ENCODE data around the gene TRIM50.
"Not testable (repeated sequence)": the region's sequence is repeated elsewhere in the genome, so short reads cannot be mapped to it uniquely, and the experiment has no call there.

The TRIM50 gene

GRCh38 chr7:73366127-73366526 is 38.2 kb upstream of the TRIM50 start:
- Mint-ChIP-seq H3K27me3 (ENCODE audit: low read depth) (peaks cover 17% of the 10 kb centered on the region), H3K36me3 (ENCODE audit: low read depth) (no peaks in the 10 kb centered on the region), H3K9me3 (no peaks in the 10 kb centered on the region), H3K27ac (no peak overlapping the region), H3K4me3 (no peak overlapping the region), H3K4me1 (peaks cover 8% of the 10 kb centered on the region)
- TF ChIP-seq CTCF (IDR thresholded peaks at IDR 0.05; ENCODE audit: unreplicated experiment in 3 of 3), result no peak

DNA sequence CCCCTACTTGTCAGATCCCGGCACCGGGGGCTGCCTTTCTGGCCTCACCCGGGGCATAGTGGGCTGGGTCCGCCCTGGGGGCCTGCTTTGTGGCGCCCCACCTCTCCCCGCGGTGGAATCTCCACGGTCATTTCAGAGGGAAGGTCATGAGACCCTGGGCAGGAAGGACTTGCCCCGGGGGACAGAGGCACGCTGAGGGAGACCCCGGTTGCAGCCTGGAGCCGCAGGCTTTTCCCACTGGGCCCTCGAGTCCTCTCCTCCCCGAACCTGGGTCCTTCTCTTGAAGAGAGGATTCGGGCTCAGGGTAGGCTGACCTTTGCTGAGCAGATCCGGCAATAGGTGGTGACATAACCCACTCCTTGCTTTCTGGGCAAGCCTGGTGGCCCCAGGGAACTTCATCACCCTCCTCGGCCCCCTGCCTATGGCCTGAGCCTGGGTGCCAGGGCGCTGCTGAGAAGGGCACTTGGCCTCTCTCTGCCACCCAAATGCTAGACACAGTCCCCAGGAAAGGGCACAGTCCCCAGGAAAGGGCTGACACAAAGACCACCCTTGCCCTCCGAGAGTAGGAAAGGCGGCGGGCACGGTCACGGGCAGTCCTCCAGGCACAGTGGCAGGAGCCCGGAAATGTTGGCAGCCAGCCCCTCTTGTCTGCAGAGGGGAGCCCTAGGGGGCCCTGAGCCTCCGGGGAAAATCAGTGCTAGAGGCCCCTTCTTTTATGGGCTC is 36.3 kb upstream of the TRIM50 start:
- H3K9me3 Mint-ChIP-seq, result no peaks in the 10 kb centered on the region
- H3K36me3 Mint-ChIP-seq (ENCODE audit: low read depth), result no peaks in the 10 kb centered on the region
- H3K4me3 Mint-ChIP-seq, result no peak overlapping the region
- H3K4me1 Mint-ChIP-seq, result peaks cover 8% of the 10 kb centered on the region
- no peak overlapping the region for H3K27ac Mint-ChIP-seq
- no peak for TF ChIP-seq CTCF (IDR thresholded peaks at IDR 0.05; ENCODE audit: unreplicated experiment in 3 of 3)
- H3K27me3 Mint-ChIP-seq (ENCODE audit: low read depth), result peaks cover 21% of the 10 kb centered on the region

- TF ChIP-seq CTCF (IDR thresholded peaks at IDR 0.05; ENCODE audit: unreplicated experiment in 3 of 3), result no peak
- Mint-ChIP-seq H3K27ac (no peak overlapping the region), H3K27me3 (ENCODE audit: low read depth) (peaks cover 21% of the 10 kb centered on the region), H3K36me3 (ENCODE audit: low read depth) (no peaks in the 10 kb centered on the region), H3K4me3 (no peak overlapping the region), H3K9me3 (no peaks in the 10 kb centered on the region), H3K4me1 (peaks cover 9% of the 10 kb centered on the region)
These were observed 35.5 kb upstream of the TRIM50 start for GRCh38 chr7:73363225-73364005.

DNA sequence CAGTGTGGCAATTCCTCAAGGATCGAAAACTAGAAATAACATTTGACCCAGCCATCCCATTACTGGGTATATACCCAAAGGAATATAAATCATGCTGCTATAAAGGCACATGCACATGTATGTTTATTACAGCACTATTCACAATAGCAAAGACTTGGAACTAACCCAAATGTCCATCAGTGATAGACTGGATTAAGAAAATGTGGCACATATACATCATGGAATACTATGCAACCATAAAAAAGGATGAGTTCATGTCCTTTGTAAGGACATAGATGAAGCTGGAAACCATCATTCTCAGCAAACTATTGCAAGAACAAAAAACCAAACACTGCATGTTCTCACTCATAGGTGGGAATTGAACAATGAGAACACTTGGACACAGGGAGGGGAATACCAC is 32.7 kb upstream of the TRIM50 start:
- not testable (repeated sequence) for H3K9me3 Mint-ChIP-seq; H3K4me1 Mint-ChIP-seq; H3K27ac Mint-ChIP-seq; H3K4me3 Mint-ChIP-seq; H3K36me3 Mint-ChIP-seq (ENCODE audit: low read depth)
- H3K27me3 Mint-ChIP-seq (ENCODE audit: low read depth), result peaks cover 21% of the 10 kb centered on the region

GRCh38 chr7:73359746-73360375 is 32.0 kb upstream of the TRIM50 start:
- H3K36me3 Mint-ChIP-seq (ENCODE audit: low read depth), result no peaks in the 10 kb centered on the region
- TF ChIP-seq CTCF (IDR thresholded peaks at IDR 0.05; ENCODE audit: unreplicated experiment in 3 of 3), result no peak
- H3K9me3 Mint-ChIP-seq, result peaks cover 5% of the 10 kb centered on the region
- H3K4me1 Mint-ChIP-seq, result peaks cover 6% of the 10 kb centered on the region
- peaks cover 21% of the 10 kb centered on the region for H3K27me3 Mint-ChIP-seq (ENCODE audit: low read depth)
- peak overlapping the region in 2 of 3 experiments; percentile 35 to 41 for H3K27ac Mint-ChIP-seq
- no peak overlapping the region for H3K4me3 Mint-ChIP-seq

- Mint-ChIP-seq H3K9me3 (peaks cover 5% of the 10 kb centered on the region), H3K27me3 (ENCODE audit: low read depth) (peaks cover 21% of the 10 kb centered on the region), H3K4me3 (peak overlapping the region in 1 of 3 experiments; percentile 21), H3K4me1 (peaks cover 6% of the 10 kb centered on the region), H3K36me3 (ENCODE audit: low read depth) (no peaks in the 10 kb centered on the region), H3K27ac (peak overlapping the region in 2 of 3 experiments; percentile 12 to 41)
- TF ChIP-seq CTCF (IDR thresholded peaks at IDR 0.05; ENCODE audit: unreplicated experiment in 3 of 3), result no peak
These were observed 31.4 kb upstream of the TRIM50 start for GRCh38 chr7:73359306-73359705.
